ENCODE results near the gene ZC3H18.

ZC3H18 gene

GRCh38 chr16:88528902-88529318 is 41.3 kb upstream of the ZC3H18 start:
- ATAC-seq (replicated peaks) (no peak), DNase-seq (no peak)
- Mint-ChIP-seq H3K36me3 (ENCODE audit: insufficient read depth) (peaks cover 40% of the 10 kb centered on the region), H3K27me3 (no peaks in the 10 kb centered on the region), H3K4me1 (ENCODE audit: low read depth in 2 of 2) (peaks cover 0 to 2% of the 10 kb centered on the region in 2 donors), H3K4me3 (no peak overlapping the region), H3K27ac (peak overlapping the region in 1 of 2 donors; percentile 79), H3K9me3 (no peaks in the 10 kb centered on the region)

GRCh38 chr16:88529596-88529995 is 40.6 kb upstream of the ZC3H18 start:
- Mint-ChIP-seq H3K4me1 (ENCODE audit: low read depth in 2 of 2) (peaks cover 0 to 2% of the 10 kb centered on the region in 2 donors), H3K36me3 (ENCODE audit: insufficient read depth) (peaks cover 35% of the 10 kb centered on the region), H3K27ac (peak overlapping the region in 1 of 2 donors; percentile 79), H3K9me3 (no peaks in the 10 kb centered on the region), H3K4me3 (no peak overlapping the region), H3K27me3 (no peaks in the 10 kb centered on the region)
- DNase-seq (no peak), ATAC-seq (replicated peaks) (no peak)

DNA sequence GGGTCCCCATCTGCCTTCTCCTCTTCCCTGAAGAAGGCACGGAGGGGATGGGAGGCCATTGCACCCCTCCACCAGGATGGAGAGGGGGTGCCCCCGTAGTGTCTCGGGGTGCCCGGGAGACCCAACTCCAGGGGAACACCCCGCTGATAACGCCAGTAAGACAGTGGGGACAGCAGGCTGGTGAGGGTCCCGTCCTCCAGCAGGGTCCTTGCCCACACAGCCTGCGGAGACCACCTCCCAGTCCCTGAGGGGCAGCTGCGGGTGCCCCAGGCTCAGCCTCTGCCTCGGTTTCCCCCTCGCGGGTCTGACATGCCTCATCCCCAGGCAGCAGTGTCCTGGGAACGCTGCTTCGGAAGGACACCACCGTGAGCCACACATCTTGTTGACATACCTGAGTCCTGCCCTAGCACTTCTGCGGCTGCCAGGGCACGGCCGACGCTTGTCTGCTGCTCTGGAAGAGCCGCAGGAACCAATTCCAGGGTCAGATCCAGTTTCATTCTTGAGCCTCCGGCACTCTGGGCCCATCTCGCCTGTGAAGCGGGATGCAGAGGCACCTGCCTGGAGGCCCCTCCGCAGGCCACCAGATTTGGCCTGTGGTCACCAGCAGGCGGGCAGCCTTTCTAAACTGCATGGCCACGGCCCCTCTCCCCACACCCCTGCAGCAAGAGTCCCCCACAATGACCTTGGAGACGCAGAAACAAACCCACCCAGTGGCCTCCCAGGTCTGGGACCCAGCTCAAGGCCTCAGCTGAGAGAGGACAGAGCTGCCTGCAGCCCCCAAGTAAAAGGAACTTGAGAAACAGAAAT is 39.9 kb upstream of the ZC3H18 start:
- Mint-ChIP-seq H3K27me3 (no peaks in the 10 kb centered on the region), H3K27ac (peak overlapping the region in 1 of 2 donors; percentile 79), H3K36me3 (ENCODE audit: insufficient read depth) (peaks cover 35% of the 10 kb centered on the region), H3K9me3 (no peaks in the 10 kb centered on the region), H3K4me1 (ENCODE audit: low read depth in 2 of 2) (peaks cover 2 to 4% of the 10 kb centered on the region in 2 donors), H3K4me3 (no peak overlapping the region)
- no peak for DNase-seq
- no peak for ATAC-seq (replicated peaks)

GRCh38 chr16:88530858-88531203 is 39.4 kb upstream of the ZC3H18 start:
- Mint-ChIP-seq H3K9me3 (no peaks in the 10 kb centered on the region), H3K27ac (peak overlapping the region in 1 of 2 donors; percentile 65), H3K27me3 (no peaks in the 10 kb centered on the region), H3K4me3 (no peak overlapping the region), H3K4me1 (ENCODE audit: low read depth in 2 of 2) (peaks cover 8% of the 10 kb centered on the region in 2 donors), H3K36me3 (ENCODE audit: insufficient read depth) (peaks cover 33% of the 10 kb centered on the region)
- ATAC-seq (replicated peaks) (no peak), DNase-seq (no peak)

DNA sequence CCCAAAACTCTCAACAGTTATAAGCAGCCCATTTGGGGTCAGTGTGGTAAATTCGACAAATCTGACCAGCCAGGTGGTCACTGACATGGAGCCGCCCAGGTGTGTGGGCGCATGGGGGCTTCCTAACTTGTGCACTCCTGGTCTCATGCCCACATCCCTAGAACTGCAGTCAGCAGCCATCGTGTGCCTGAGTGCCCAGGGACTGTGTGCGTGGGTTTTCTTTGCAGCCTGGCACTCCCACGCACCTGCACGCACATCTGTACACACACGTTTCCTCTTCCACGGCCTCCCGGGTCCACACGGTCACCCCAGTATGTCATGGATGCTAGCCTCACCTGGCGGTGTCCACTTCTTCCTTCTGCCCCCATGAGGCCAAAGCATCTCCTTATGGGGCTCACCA is 38.9 kb upstream of the ZC3H18 start:
- H3K27me3 Mint-ChIP-seq = no peaks in the 10 kb centered on the region
- H3K9me3 Mint-ChIP-seq = no peaks in the 10 kb centered on the region
- no peak overlapping the region for H3K4me3 Mint-ChIP-seq
- no peak for ATAC-seq (replicated peaks)
- H3K4me1 Mint-ChIP-seq (ENCODE audit: low read depth in 2 of 2) = peaks cover 10 to 11% of the 10 kb centered on the region in 2 donors
- H3K36me3 Mint-ChIP-seq (ENCODE audit: insufficient read depth) = peaks cover 36% of the 10 kb centered on the region
- H3K27ac Mint-ChIP-seq = peak overlapping the region in 1 of 2 donors; percentile 31
- no peak for DNase-seq

DNA sequence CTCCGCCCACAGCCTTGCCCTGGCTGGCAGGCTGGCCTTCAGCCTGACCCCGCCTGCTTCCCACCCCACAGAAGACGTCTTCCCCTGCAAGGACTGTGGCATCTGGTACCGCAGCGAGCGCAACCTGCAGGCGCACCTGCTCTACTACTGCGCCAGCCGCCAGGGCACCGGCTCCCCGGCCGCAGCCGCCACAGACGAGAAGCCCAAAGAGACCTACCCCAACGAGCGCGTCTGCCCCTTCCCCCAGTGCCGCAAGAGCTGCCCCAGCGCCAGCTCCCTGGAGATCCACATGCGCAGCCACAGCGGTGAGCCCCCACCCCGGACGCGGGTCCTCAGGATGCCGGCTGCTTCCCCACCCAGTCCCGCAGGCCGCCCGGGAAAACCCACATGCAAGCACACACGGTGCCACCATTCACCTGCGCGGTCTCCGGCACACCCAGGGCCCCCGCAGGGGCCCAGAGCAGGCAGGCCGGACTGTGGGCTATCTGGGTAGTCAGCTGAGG is 38.2 kb upstream of the ZC3H18 start:
- no peaks in the 10 kb centered on the region for H3K9me3 Mint-ChIP-seq
- ATAC-seq (replicated peaks) (no peak), DNase-seq (no peak)
- peaks cover 39% of the 10 kb centered on the region for H3K36me3 Mint-ChIP-seq (ENCODE audit: insufficient read depth)
- H3K4me3 Mint-ChIP-seq = no peak overlapping the region
- H3K4me1 Mint-ChIP-seq (ENCODE audit: low read depth in 2 of 2) = peaks cover 10 to 11% of the 10 kb centered on the region in 2 donors
- H3K27me3 Mint-ChIP-seq = no peaks in the 10 kb centered on the region
- H3K27ac Mint-ChIP-seq = peak overlapping the region in 1 of 2 donors; percentile 31

DNA sequence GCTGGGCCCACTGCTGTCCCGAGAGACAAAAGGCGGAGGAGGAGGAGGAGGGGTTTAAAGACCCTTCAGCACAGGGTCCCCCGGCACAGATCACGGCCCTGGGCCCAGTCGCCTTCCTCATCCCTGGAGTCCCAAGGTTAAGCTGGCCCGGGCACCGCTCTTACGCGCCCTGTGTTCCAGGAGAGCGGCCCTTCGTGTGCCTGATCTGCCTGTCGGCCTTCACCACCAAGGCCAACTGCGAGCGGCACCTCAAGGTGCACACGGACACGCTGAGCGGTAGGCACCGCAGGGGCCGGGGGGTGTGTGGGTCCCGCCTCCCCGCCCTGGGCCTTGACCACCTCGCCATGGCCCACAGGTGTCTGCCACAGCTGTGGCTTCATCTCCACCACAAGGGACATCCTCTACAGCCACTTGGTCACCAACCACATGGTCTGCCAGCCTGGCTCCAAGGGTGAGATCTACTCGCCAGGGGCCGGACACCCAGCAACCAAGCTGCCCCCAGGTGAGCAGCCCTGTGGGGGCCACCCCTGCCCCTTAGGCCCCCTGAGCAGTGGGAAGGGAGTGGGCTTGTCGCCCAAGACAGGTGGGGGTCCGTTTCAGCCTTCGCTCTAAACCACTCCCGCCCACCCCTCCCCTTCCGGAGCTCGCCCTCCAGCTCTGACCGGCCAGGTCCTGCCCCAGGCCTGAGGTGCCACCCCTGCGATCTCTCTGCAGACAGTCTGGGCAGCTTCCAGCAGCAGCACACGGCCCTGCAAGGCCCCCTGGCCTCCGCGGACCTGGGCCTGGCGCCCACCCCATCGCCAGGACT is 37.6 kb upstream of the ZC3H18 start:
- no peaks in the 10 kb centered on the region for H3K27me3 Mint-ChIP-seq
- H3K27ac Mint-ChIP-seq = no peak overlapping the region
- H3K4me1 Mint-ChIP-seq (ENCODE audit: low read depth in 2 of 2) = peaks cover 10 to 11% of the 10 kb centered on the region in 2 donors
- H3K4me3 Mint-ChIP-seq = no peak overlapping the region
- peaks cover 41% of the 10 kb centered on the region for H3K36me3 Mint-ChIP-seq (ENCODE audit: insufficient read depth)
- DNase-seq (no peak), ATAC-seq (replicated peaks) (no peak)
- H3K9me3 Mint-ChIP-seq = no peaks in the 10 kb centered on the region

DNA sequence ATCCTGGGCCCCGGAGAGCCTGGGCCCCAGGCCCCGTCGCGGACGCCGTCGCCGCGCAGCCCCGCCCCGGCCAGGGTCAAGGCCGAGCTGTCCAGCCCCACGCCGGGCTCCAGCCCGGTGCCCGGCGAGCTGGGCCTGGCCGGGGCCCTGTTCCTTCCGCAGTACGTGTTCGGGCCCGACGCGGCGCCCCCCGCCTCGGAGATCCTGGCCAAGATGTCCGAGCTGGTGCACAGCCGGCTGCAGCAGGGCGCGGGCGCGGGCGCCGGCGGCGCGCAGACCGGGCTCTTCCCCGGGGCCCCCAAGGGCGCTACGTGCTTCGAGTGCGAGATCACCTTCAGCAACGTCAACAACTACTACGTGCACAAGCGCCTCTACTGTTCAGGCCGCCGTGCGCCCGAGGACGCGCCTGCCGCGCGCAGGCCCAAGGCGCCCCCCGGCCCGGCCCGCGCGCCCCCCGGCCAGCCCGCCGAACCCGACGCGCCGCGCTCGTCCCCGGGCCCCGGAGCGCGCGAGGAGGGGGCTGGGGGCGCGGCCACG is 36.8 kb upstream of the ZC3H18 start:
- no peak for ATAC-seq (replicated peaks)
- DNase-seq = no peak
- peaks cover 13 to 17% of the 10 kb centered on the region in 2 donors for H3K4me1 Mint-ChIP-seq (ENCODE audit: low read depth in 2 of 2)
- H3K4me3 Mint-ChIP-seq = no peak overlapping the region
- H3K36me3 Mint-ChIP-seq (ENCODE audit: insufficient read depth) = peaks cover 48% of the 10 kb centered on the region
- H3K9me3 Mint-ChIP-seq = no peaks in the 10 kb centered on the region
- peaks cover 0 to 2% of the 10 kb centered on the region in 2 donors for H3K27me3 Mint-ChIP-seq
- no peak overlapping the region for H3K27ac Mint-ChIP-seq

GRCh38 chr16:88533932-88534637 is 36.1 kb upstream of the ZC3H18 start:
- H3K9me3 Mint-ChIP-seq = no peaks in the 10 kb centered on the region
- H3K4me3 Mint-ChIP-seq = peak overlapping the region; percentile 68 to 80
- peaks cover 49% of the 10 kb centered on the region for H3K36me3 Mint-ChIP-seq (ENCODE audit: insufficient read depth)
- DNase-seq = peak; percentile 47 to 66 (median 51)
- peaks cover 0 to 8% of the 10 kb centered on the region in 2 donors for H3K27me3 Mint-ChIP-seq
- peaks cover 17 to 21% of the 10 kb centered on the region in 2 donors for H3K4me1 Mint-ChIP-seq (ENCODE audit: low read depth in 2 of 2)
- no peak overlapping the region for H3K27ac Mint-ChIP-seq
- ATAC-seq (replicated peaks) = peak; percentile 81

DNA sequence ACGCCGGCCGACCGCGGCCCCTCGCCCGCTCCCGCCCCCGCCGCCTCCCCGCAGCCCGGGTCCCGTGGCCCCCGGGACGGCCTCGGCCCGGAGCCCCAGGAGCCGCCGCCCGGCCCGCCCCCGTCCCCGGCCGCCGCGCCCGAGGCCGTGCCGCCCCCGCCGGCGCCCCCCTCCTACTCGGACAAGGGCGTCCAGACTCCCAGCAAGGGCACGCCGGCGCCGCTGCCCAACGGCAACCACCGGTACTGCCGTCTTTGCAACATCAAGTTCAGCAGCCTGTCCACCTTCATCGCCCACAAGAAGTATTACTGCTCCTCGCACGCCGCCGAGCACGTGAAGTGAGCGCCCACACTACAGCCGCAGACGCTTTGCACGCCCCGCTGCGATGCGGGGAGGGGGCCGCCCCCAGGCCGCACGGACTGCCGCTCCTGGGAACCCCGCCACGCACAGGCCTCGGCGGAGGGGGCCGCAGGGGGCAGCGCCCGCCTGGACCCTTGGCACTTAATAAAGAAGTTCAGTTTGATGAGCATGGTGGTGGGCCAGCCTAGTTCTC is 35.5 kb upstream of the ZC3H18 start:
- Mint-ChIP-seq H3K4me1 (ENCODE audit: low read depth in 2 of 2) (peaks cover 17 to 21% of the 10 kb centered on the region in 2 donors), H3K36me3 (ENCODE audit: insufficient read depth) (peaks cover 52% of the 10 kb centered on the region), H3K27me3 (peaks cover 0 to 15% of the 10 kb centered on the region in 2 donors), H3K4me3 (peak overlapping the region; percentile 68 to 80), H3K27ac (peak overlapping the region in 1 of 2 donors; percentile 75), H3K9me3 (no peaks in the 10 kb centered on the region)
- ATAC-seq (replicated peaks) (peak; percentile 25), DNase-seq (peak in 1 of 3 experiments; percentile 23)

- peak overlapping the region in 1 of 2 donors; percentile 75 for H3K27ac Mint-ChIP-seq
- H3K4me1 Mint-ChIP-seq (ENCODE audit: low read depth in 2 of 2) = peaks cover 17 to 22% of the 10 kb centered on the region in 2 donors
- H3K9me3 Mint-ChIP-seq = no peaks in the 10 kb centered on the region
- ATAC-seq (replicated peaks) = no peak
- no peak for DNase-seq
- peaks cover 0 to 16% of the 10 kb centered on the region in 2 donors for H3K27me3 Mint-ChIP-seq
- H3K36me3 Mint-ChIP-seq (ENCODE audit: insufficient read depth) = peaks cover 52% of the 10 kb centered on the region
- H3K4me3 Mint-ChIP-seq = peak overlapping the region; percentile 68 to 80
These were observed 34.9 kb upstream of the ZC3H18 start for GRCh38 chr16:88535191-88535856.

- DNase-seq (no peak), ATAC-seq (replicated peaks) (no peak)
- H3K4me1 Mint-ChIP-seq (ENCODE audit: low read depth in 2 of 2) = peaks cover 17 to 25% of the 10 kb centered on the region in 2 donors
- H3K27ac Mint-ChIP-seq = peak overlapping the region; percentile 44 to 75
- H3K4me3 Mint-ChIP-seq = peak overlapping the region; percentile 68 to 80
- peaks cover 47% of the 10 kb centered on the region for H3K36me3 Mint-ChIP-seq (ENCODE audit: insufficient read depth)
- no peaks in the 10 kb centered on the region for H3K9me3 Mint-ChIP-seq
- H3K27me3 Mint-ChIP-seq = peaks cover 0 to 16% of the 10 kb centered on the region in 2 donors
These were observed 34.4 kb upstream of the ZC3H18 start for GRCh38 chr16:88535857-88536222.
